HepG2 (cell line): ENCODE results near the gene VCL. TPM values are rescaled to one million over a fixed set of nuclear protein-coding genes. Genes with fewer than 3 reads are reported as not detected.

Experiments
- ATAC-seq: fragments of 200-7000 bp; cut with Tn5 transposase; 3 replicates; pipeline ENCODE4 v1.9.1; 2020; ENCODE audit warnings: mild to moderate bottlenecking, moderate library complexity
- BruUV-seq: library from RNA; stranded (reverse); fragments of 400-500 nt; replicated peaks from 2 replicates; lab custom pipeline; 2021; lab: Mats Ljungman, UMichigan
- CTCF ChIA-PET: fragments of 300-600 bp; formaldehyde crosslinking; extraction: SDS; loops from one replicate; lab custom pipeline; 2021; ENCODE audit warnings: low total read pairs, inconsistent platforms, low intra/inter-chr PET ratio; lab: Yijun Ruan, JAX
- POLR2A ChIA-PET: fragments of 350-600 bp; sonication (Branson Sonifier 250); formaldehyde crosslinking; loops from one replicate; lab custom pipeline; 2020; ENCODE audit warnings: antibody characterized with exemption, inconsistent platforms; lab: Yijun Ruan, JAX
- DNase-seq: peaks from one replicate; pipeline ENCODE4 v3.0.0-alpha.2; 2015; ENCODE audit warnings: low spot score
- FAIRE-seq: peaks from 3 replicates; lab custom pipeline; 2011; peaks lifted over from hg19 to GRCh38; lab: Jason Lieb, UNC
- H2AFZ ChIP-seq: one replicate; pipeline ENCODE4 v1.6.1; 2011; ENCODE audit warnings: low read length, inconsistent platforms
- H3K27ac ChIP-seq: fragments of 300-600 bp; 3 replicates; pipeline ENCODE4 v1.8.0; 2011; ENCODE audit warnings: mixed run types, mild to moderate bottlenecking, mixed read lengths, low read length, inconsistent platforms; ENCODE audit not compliant: insufficient read depth; ENCODE audit errors: extremely low read length
- H3K27me3 ChIP-seq, 2 experiments: fragments of 200-600 bp in 1 of 2; 2 replicates in 1 of 2; 3 replicates in 1 of 2; pipeline versions ENCODE4 v1.6.0 to v1.8.0; 2011; ENCODE audit warnings: low read length in 2 of 2, mild to moderate bottlenecking in 2 of 2, moderate library complexity in 2 of 2, inconsistent platforms in 1 of 2; ENCODE audit not compliant: insufficient read depth in 2 of 2, control insufficient read depth in 1 of 2
- H3K36me3 ChIP-seq, 2 experiments: fragments of 200-600 bp in 1 of 2; replicated peaks in 1 of 2; 2 replicates in 1 of 2; 3 replicates in 1 of 2; pipeline versions ENCODE4 v1.5.1 to v1.8.0; 2011; ENCODE audit warnings: low read length in 2 of 2, inconsistent platforms in 1 of 2; ENCODE audit not compliant: insufficient read depth in 2 of 2, control insufficient read depth in 1 of 2
- H3K4me1 ChIP-seq: 2 replicates; pipeline ENCODE4 v1.5.1; 2012; ENCODE audit warnings: low read length, inconsistent platforms; ENCODE audit not compliant: insufficient read depth
- H3K4me2 ChIP-seq: 2 replicates; pipeline ENCODE4 v1.6.0; 2011; ENCODE audit warnings: low read depth, low read length, inconsistent platforms
- H3K4me3 ChIP-seq, 3 experiments: fragments of 200-600 bp in 1 of 3; sonication (generic), shearing (Covaris generic) in 1 of 3; replicated peaks in 1 of 3; 2 replicates each; pipeline ENCODE4 v1.5.1; 2011 to 2016; ENCODE audit warnings: low read length in 3 of 3, inconsistent platforms in 2 of 3, low read depth in 2 of 3, mild to moderate bottlenecking in 2 of 3, control low read depth in 1 of 3, mixed read lengths in 1 of 3; ENCODE audit not compliant: insufficient read depth in 1 of 3
- H3K79me2 ChIP-seq: one replicate; pipeline ENCODE4 v1.6.1; 2011; ENCODE audit warnings: low read length, inconsistent platforms; ENCODE audit not compliant: insufficient read depth
- H3K9ac ChIP-seq: 2 replicates; pipeline ENCODE4 v1.6.0; 2011; ENCODE audit warnings: mild to moderate bottlenecking, low read depth, low read length, inconsistent platforms; ENCODE audit not compliant: insufficient read depth
- H3K9me3 ChIP-seq: 2 replicates; pipeline ENCODE4 v1.5.1; 2012; ENCODE audit warnings: mild to moderate bottlenecking, low read length
- H4K20me1 ChIP-seq: 2 replicates; pipeline ENCODE4 v1.6.0; 2011; ENCODE audit warnings: inconsistent platforms, mild to moderate bottlenecking, low read length, moderate library complexity; ENCODE audit not compliant: insufficient read depth
- ESRRA ChIP-seq: sonication (generic); formaldehyde crosslinking; IDR thresholded peaks from 2 replicates; pipeline ENCODE4 v1.5.1; 2020; ENCODE audit warnings: mild to moderate bottlenecking, low read depth, missing genetic modification reagents
- PRMT3 ChIP-seq: sonication (generic); formaldehyde crosslinking; IDR thresholded peaks from 2 replicates; pipeline ENCODE4 v1.8.1; 2022; ENCODE audit warnings: low read depth, mild to moderate bottlenecking, moderate library complexity, missing genetic modification reagents, borderline replicate concordance
- TBP ChIP-seq: sonication (generic); formaldehyde crosslinking; IDR thresholded peaks from 2 replicates; pipeline ENCODE4 v1.5.0; 2020; ENCODE audit warnings: missing genetic modification reagents
- U2AF1 ChIP-seq: fragments of 200-400 bp; formaldehyde crosslinking; optimal IDR thresholded peaks from 2 replicates; pipeline ENCODE3; 2017; ENCODE audit warnings: mild to moderate bottlenecking, low read depth, low read length
- ZNF234 ChIP-seq: sonication (generic); formaldehyde crosslinking; conservative IDR thresholded peaks from 2 replicates; pipeline ENCODE4 v1.5.1; 2020; ENCODE audit warnings: mild to moderate bottlenecking, missing genetic modification reagents
- ZNF816 ChIP-seq: sonication (generic); formaldehyde crosslinking; IDR thresholded peaks from 2 replicates; pipeline ENCODE4 v1.8.0; 2022; ENCODE audit warnings: missing genetic modification reagents, mild to moderate bottlenecking, borderline replicate concordance
- WGBS: methylation state at CpG from one replicate; pipeline ENCODE4 v1.1.6; 2017; ENCODE audit warnings: low lambda C conversion rate; 5-methylcytosine and 5-hydroxymethylcytosine counted together
- in situ Hi-C: cut with HindIII; loops from 2 replicates; pipeline ENCODE4 v1.10.0; 2017; ENCODE audit warnings: low pct_unique_long_range_greater_than_20kb; ENCODE audit not compliant: extremely low pct_ligation_motif_present
- intact Hi-C: fragments of 100-400 bp; cut with micrococcal nuclease; formaldehyde crosslinking; loops from one replicate; pipeline ENCODE4 v1.10.0; 2022; ENCODE audit not compliant: unreplicated experiment
- polyA plus RNA-seq, 8 experiments: library from polyadenylated mRNA; depleted of rRNA in 3 of 8; stranded (reverse) in 7 of 8; unstranded in 1 of 8; fragments of >200 nt; fragmentation: Illumina TruSeq in 4 of 8; extraction: Trizol in 4 of 8; gene quantifications; 2 replicates each; pipeline versions ENCODE4 v1.2.1 to v1.2.3, GENCODE V29; 2011 to 2016; ENCODE audit warnings: low read depth in 4 of 8, missing spikeins in 1 of 8, mixed read lengths in 1 of 8; ENCODE audit not compliant: insufficient read depth in 1 of 8
- total RNA-seq, 5 experiments: library from RNA; depleted of rRNA; stranded (reverse); fragments of >200 nt; fragmentation: Illumina TruSeq; extraction: Trizol; gene quantifications; 2 replicates each; pipeline ENCODE4 v1.2.3, GENCODE V29; 2016; ENCODE audit warnings: low read depth in 1 of 5
- TF ChIP-seq, protein P1 (sequence below): sonication (generic); formaldehyde crosslinking; IDR thresholded peaks from 2 replicates; pipeline ENCODE4 v1.4.0; 2020; ENCODE audit warnings: missing genetic modification reagents
- TF ChIP-seq, protein P2 (sequence below): sonication (generic); formaldehyde crosslinking; IDR thresholded peaks from 2 replicates; pipeline ENCODE4 v1.9.0; 2021; ENCODE audit warnings: missing genetic modification reagents, borderline replicate concordance

The VCL gene
- total and polyA plus RNA-seq, 2 of the 13 experiments (the other 11 are each of a cell fraction or from before 2014, with no cell fraction given), result 17.3 to 26.9 TPM

DNA sequence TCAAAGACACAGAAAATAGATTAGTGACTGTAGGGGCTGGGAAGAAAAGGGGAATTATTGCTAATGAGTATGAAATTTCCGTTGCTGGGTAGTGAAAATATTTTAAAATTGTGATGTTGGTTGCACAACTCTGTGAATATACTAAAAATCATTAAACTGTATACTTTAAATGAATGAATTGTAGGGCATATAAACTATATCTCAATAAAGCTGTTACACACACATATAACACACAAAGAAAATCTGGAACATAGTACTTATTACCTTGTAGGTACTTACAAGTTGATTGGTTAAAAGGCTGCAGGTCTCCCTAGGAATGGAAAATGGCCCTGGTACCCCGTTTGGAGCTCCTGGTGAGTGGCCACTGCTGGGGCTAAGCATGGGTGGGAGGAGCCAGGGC, 27.1 kb upstream of the VCL start:
- peaks cover 23% of the 10 kb centered on the region for H3K4me1 ChIP-seq
- H3K79me2 ChIP-seq, result no peaks in the 10 kb centered on the region
- ChIA-PET CTCF (no interaction called here), POLR2A (no interaction called here)
- H3K27ac ChIP-seq, result no peak overlapping the region
- H4K20me1 ChIP-seq, result no peaks in the 10 kb centered on the region
- no peak overlapping the region for H2AFZ ChIP-seq
- FAIRE-seq, result no peak
- no peak overlapping the region for H3K9ac ChIP-seq
- TF ChIP-seq PRMT3 (no peak), ESRRA (CRISPR knock-in tag) (no peak), ZNF234 (CRISPR knock-in tag) (no peak), U2AF1 (no peak), ZNF816 (CRISPR knock-in tag) (no peak), TBP (CRISPR knock-in tag) (no peak)
- TF ChIP-seq, protein P1, sequence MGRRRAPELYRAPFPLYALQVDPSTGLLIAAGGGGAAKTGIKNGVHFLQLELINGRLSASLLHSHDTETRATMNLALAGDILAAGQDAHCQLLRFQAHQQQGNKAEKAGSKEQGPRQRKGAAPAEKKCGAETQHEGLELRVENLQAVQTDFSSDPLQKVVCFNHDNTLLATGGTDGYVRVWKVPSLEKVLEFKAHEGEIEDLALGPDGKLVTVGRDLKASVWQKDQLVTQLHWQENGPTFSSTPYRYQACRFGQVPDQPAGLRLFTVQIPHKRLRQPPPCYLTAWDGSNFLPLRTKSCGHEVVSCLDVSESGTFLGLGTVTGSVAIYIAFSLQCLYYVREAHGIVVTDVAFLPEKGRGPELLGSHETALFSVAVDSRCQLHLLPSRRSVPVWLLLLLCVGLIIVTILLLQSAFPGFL (CRISPR knock-in tag), result no peak
- TF ChIP-seq, protein P2, sequence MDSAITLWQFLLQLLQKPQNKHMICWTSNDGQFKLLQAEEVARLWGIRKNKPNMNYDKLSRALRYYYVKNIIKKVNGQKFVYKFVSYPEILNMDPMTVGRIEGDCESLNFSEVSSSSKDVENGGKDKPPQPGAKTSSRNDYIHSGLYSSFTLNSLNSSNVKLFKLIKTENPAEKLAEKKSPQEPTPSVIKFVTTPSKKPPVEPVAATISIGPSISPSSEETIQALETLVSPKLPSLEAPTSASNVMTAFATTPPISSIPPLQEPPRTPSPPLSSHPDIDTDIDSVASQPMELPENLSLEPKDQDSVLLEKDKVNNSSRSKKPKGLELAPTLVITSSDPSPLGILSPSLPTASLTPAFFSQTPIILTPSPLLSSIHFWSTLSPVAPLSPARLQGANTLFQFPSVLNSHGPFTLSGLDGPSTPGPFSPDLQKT, result no peak
- no TSS peak for BruUV-seq
- no peaks in the 10 kb centered on the region for H3K9me3 ChIP-seq
- ATAC-seq, result no peak
- WGBS, result 23% methylated on average over 2 of the region's 2 CpGs
- no peak for DNase-seq
- intact Hi-C loops, result no loop called here
- no peak overlapping the region for H3K4me2 ChIP-seq
- no peaks in the 10 kb centered on the region; a peak in 1 of 5 replicates for H3K27me3 ChIP-seq
- in situ Hi-C loops, result no loop called here
- no peaks in the 10 kb centered on the region for H3K36me3 ChIP-seq
- no peak overlapping the region for H3K4me3 ChIP-seq
